ENCODE measurements around the gene RPS6KA4. TPM values are rescaled to one million over a fixed set of nuclear protein-coding genes. Genes with fewer than 3 reads are reported as not detected.
A peak's percentile ranks its signal among the peaks of the same experiment; 100 is the strongest.

Gene RPS6KA4
- total RNA-seq, 1 donor from 2014 or later, result 3.2 TPM

DNA sequence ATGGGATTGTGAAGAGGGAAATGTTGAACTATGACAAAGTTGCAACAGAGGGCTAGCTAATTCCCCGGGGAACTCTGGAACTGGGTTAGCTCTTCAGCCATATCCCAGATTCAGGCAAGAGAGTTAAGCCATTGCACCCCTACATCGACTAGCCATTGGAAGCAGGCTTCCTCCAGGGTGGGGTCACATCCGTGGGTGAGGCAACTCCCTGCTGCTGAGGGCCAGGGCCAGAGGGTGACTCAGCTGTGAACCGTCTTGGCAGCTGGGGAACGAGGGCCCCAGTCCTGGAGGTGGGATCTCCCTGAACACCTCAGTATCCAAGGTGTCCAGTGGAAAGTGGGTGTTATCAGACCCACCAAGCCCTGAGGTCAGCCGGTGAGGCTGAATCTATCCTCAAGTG, 41.1 kb downstream of the RPS6KA4 start:
- TF ChIP-seq, protein P1, sequence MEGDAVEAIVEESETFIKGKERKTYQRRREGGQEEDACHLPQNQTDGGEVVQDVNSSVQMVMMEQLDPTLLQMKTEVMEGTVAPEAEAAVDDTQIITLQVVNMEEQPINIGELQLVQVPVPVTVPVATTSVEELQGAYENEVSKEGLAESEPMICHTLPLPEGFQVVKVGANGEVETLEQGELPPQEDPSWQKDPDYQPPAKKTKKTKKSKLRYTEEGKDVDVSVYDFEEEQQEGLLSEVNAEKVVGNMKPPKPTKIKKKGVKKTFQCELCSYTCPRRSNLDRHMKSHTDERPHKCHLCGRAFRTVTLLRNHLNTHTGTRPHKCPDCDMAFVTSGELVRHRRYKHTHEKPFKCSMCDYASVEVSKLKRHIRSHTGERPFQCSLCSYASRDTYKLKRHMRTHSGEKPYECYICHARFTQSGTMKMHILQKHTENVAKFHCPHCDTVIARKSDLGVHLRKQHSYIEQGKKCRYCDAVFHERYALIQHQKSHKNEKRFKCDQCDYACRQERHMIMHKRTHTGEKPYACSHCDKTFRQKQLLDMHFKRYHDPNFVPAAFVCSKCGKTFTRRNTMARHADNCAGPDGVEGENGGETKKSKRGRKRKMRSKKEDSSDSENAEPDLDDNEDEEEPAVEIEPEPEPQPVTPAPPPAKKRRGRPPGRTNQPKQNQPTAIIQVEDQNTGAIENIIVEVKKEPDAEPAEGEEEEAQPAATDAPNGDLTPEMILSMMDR (IDR thresholded peaks at IDR 0.05; ENCODE audit: partially characterized antibody, unreplicated experiment), result no peak
- peaks cover 6% of the 10 kb centered on the region for H3K27me3 Mint-ChIP-seq (ENCODE audit: unreplicated experiment)
- H3K36me3 Mint-ChIP-seq (ENCODE audit: unreplicated experiment), result peaks cover 7% of the 10 kb centered on the region
- H3K4me3 Mint-ChIP-seq (ENCODE audit: unreplicated experiment), result no peak overlapping the region
- no peak overlapping the region for H3K27ac Mint-ChIP-seq (ENCODE audit: unreplicated experiment)
- DNase-seq, result no peak
- H3K4me1 Mint-ChIP-seq (ENCODE audit: low read depth, unreplicated experiment), result peaks cover 12% of the 10 kb centered on the region
- H3K9me3 Mint-ChIP-seq (ENCODE audit: unreplicated experiment), result no peaks in the 10 kb centered on the region

DNA sequence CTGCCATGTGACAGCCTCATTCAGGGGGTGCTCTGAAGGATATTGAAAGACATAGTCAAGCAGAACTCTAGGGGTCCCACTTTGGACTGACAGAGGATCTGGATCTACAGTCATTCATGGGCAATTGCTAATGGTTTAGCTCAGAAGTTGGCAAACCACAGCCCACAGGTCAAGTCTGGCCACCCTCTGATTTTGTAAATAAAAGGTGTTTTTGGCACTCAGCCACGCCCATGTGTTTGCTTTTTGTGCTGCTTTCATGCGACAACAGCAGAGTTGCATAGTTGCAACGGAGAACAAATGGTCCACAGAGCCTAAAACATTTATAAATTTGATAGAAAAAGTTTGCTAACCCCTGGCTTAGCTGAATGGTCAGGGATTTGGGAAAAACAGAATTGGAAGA, 41.7 kb downstream of the RPS6KA4 start:
- no peak overlapping the region for H3K27ac Mint-ChIP-seq (ENCODE audit: unreplicated experiment)
- peaks cover 6% of the 10 kb centered on the region for H3K27me3 Mint-ChIP-seq (ENCODE audit: unreplicated experiment)
- DNase-seq, result no peak

DNA sequence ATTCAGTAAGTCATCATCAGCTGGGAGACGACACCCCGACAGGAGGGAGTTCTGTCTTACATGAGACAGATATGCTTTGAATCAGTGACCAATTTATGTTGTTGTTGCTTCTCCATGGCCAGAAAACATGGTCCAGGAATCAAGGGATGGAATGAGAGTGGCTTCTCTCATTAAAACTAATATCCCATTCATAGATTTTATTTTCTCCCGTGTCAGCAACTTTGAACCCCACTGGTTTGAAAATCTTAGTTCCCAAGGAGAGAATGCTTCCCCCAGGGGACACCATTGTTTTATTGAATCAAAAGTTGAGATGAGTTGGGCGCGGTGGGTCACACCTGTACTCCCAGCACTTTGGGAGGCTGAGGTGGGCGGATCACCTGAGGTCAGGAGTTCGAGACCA, 42.8 kb downstream of the RPS6KA4 start:
- no peak for DNase-seq
- Mint-ChIP-seq H3K4me3 (ENCODE audit: unreplicated experiment) (no peak overlapping the region), H3K4me1 (ENCODE audit: low read depth, unreplicated experiment) (peaks cover 9% of the 10 kb centered on the region), H3K27me3 (ENCODE audit: unreplicated experiment) (peaks cover 3% of the 10 kb centered on the region), H3K9me3 (ENCODE audit: unreplicated experiment) (peaks cover 4% of the 10 kb centered on the region), H3K27ac (ENCODE audit: unreplicated experiment) (no peak overlapping the region), H3K36me3 (ENCODE audit: unreplicated experiment) (peaks cover 7% of the 10 kb centered on the region)
- TF ChIP-seq, protein P1 (IDR thresholded peaks at IDR 0.05; ENCODE audit: partially characterized antibody, unreplicated experiment), result no peak

More for the DNA sequence above, 41.7 kb downstream of the RPS6KA4 start:
- Mint-ChIP-seq H3K4me3 (ENCODE audit: unreplicated experiment) (no peak overlapping the region), H3K9me3 (ENCODE audit: unreplicated experiment) (no peaks in the 10 kb centered on the region), H3K36me3 (ENCODE audit: unreplicated experiment) (peaks cover 7% of the 10 kb centered on the region), H3K4me1 (ENCODE audit: low read depth, unreplicated experiment) (peaks cover 11% of the 10 kb centered on the region)
- TF ChIP-seq, protein P1 (IDR thresholded peaks at IDR 0.05; ENCODE audit: partially characterized antibody, unreplicated experiment), result no peak

DNA sequence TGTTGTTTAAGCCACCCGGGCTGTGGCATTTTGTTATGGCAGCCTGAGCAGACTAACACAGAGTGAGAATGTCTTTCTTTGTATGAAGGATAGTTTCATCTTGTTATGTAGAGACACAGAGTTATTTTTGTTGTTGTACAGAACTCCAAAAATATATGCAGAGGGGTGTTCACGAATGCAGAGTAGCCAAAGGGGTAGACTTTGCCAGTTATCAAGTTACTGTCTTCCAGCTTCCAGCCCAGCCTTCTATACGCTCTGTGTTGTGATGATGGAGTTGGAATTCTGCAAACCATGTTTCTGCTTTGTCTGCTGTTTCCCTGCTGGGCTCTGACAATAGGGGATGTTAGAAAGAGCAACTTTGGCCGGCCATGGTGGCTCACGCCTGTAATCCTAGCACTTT, 44.1 kb downstream of the RPS6KA4 start:
- Mint-ChIP-seq H3K27me3 (ENCODE audit: unreplicated experiment) (peaks cover 3% of the 10 kb centered on the region), H3K4me1 (ENCODE audit: low read depth, unreplicated experiment) (peaks cover 17% of the 10 kb centered on the region), H3K9me3 (ENCODE audit: unreplicated experiment) (peaks cover 7% of the 10 kb centered on the region), H3K36me3 (ENCODE audit: unreplicated experiment) (peaks cover 7% of the 10 kb centered on the region), H3K27ac (ENCODE audit: unreplicated experiment) (no peak overlapping the region), H3K4me3 (ENCODE audit: unreplicated experiment) (no peak overlapping the region)
- no peak for DNase-seq
- TF ChIP-seq, protein P1 (IDR thresholded peaks at IDR 0.05; ENCODE audit: partially characterized antibody, unreplicated experiment), result no peak

DNA sequence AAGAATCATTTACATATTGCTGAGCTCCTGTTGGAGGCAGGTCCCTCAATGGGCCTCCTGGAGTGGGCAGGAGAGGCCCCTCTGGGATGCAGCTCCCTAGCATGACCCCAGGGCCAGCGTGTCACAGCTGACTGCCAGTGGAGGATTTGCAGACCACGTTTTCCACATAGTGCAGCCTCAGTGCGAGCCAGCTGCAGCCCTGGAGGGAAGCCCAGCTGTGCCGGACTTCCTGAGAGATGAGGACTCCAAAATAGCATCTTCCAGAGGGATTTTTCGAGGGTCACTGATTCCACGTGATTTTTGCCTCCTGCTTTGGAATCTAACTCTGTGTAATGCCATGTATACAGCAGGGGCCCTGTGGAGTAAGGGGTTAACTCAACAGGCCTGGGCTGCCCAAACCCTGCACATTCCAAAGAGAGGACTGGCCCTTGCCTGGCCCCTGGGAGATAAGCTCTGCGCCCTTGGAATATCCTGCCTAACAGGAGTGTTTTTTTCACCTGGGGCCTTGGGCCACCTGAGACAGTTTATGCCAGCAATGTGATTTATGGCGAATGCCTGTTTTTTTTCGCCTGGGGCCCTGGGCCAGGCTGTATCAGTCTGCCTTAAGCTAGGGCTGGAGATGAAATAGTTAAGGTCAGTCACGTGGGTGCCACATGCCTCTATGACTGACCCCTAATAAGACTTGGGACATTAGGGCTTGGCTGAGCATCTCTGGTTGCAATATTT, 47.4 kb downstream of the RPS6KA4 start:
- TF ChIP-seq, protein P1 (IDR thresholded peaks at IDR 0.05; ENCODE audit: partially characterized antibody, unreplicated experiment), result no peak
- H3K36me3 Mint-ChIP-seq (ENCODE audit: unreplicated experiment), result no peaks in the 10 kb centered on the region
- H3K9me3 Mint-ChIP-seq (ENCODE audit: unreplicated experiment), result peaks cover 7% of the 10 kb centered on the region
- peaks cover 39% of the 10 kb centered on the region for H3K4me1 Mint-ChIP-seq (ENCODE audit: low read depth, unreplicated experiment)
- DNase-seq, result peak; percentile 41
- H3K27me3 Mint-ChIP-seq (ENCODE audit: unreplicated experiment), result no peaks in the 10 kb centered on the region
- H3K27ac Mint-ChIP-seq (ENCODE audit: unreplicated experiment), result no peak overlapping the region
- H3K4me3 Mint-ChIP-seq (ENCODE audit: unreplicated experiment), result no peak overlapping the region

Data from glutamatergic neuron (in vitro differentiated cells).